ENCODE data around the gene SDK1.
"Not testable (repeated sequence)": the region's sequence is repeated elsewhere in the genome, so short reads cannot be mapped to it uniquely, and the experiment has no call there.

The SDK1 gene

GRCh38 chr7:4297165-4297917, 996.3 kb downstream of the SDK1 start:
- TF ChIP-seq CTCF (conservative IDR thresholded peaks at IDR 0.05; ENCODE audit: control insufficient read depth, insufficient read depth, low read depth, low read length): no peak
- no peak for DNase-seq (ENCODE audit: low read depth)
- no peak overlapping the region for H3K4me3 ChIP-seq (ENCODE audit: control insufficient read depth, low read depth, low read length)

- no peak for TF ChIP-seq CTCF (conservative IDR thresholded peaks at IDR 0.05; ENCODE audit: control insufficient read depth, insufficient read depth, low read depth, low read length)
Observed at GRCh38 chr7:4297918-4298219, 996.8 kb downstream of the SDK1 start.

GRCh38 chr7:4299431-4299830, 998.4 kb downstream of the SDK1 start:
- no peak for TF ChIP-seq CTCF (conservative IDR thresholded peaks at IDR 0.05; ENCODE audit: control insufficient read depth, insufficient read depth, low read depth, low read length)
- no peak for DNase-seq (ENCODE audit: low read depth)
- H3K4me3 ChIP-seq (ENCODE audit: control insufficient read depth, low read depth, low read length): no peak overlapping the region

More at GRCh38 chr7:4297918-4298219, 996.8 kb downstream of the SDK1 start:
- no peak overlapping the region for H3K4me3 ChIP-seq (ENCODE audit: control insufficient read depth, low read depth, low read length)
- no peak for DNase-seq (ENCODE audit: low read depth)

- DNase-seq (ENCODE audit: low read depth): no peak
- no peak overlapping the region for H3K4me3 ChIP-seq (ENCODE audit: control insufficient read depth, low read depth, low read length)
- TF ChIP-seq CTCF (conservative IDR thresholded peaks at IDR 0.05; ENCODE audit: control insufficient read depth, insufficient read depth, low read depth, low read length): no peak
Observed at GRCh38 chr7:4302203-4302905, 1001.3 kb downstream of the SDK1 start.

- TF ChIP-seq CTCF (conservative IDR thresholded peaks at IDR 0.05; ENCODE audit: control insufficient read depth, insufficient read depth, low read depth, low read length): no peak
- H3K4me3 ChIP-seq (ENCODE audit: control insufficient read depth, low read depth, low read length): no peak overlapping the region
- DNase-seq (ENCODE audit: low read depth): no peak
Observed at GRCh38 chr7:4307316-4308204, 1006.5 kb downstream of the SDK1 start.

GRCh38 chr7:4308205-4308590, 1007.1 kb downstream of the SDK1 start:
- no peak overlapping the region for H3K4me3 ChIP-seq (ENCODE audit: control insufficient read depth, low read depth, low read length)
- TF ChIP-seq CTCF (conservative IDR thresholded peaks at IDR 0.05; ENCODE audit: control insufficient read depth, insufficient read depth, low read depth, low read length): no peak
- no peak for DNase-seq (ENCODE audit: low read depth)

GRCh38 chr7:4313911-4314310, 1012.9 kb downstream of the SDK1 start:
- not testable (repeated sequence) for DNase-seq (ENCODE audit: low read depth); H3K4me3 ChIP-seq (ENCODE audit: control insufficient read depth, low read depth, low read length)

- H3K4me3 ChIP-seq (ENCODE audit: control insufficient read depth, low read depth, low read length); DNase-seq (ENCODE audit: low read depth): not testable (repeated sequence)
Observed at GRCh38 chr7:4314316-4314715, 1013.3 kb downstream of the SDK1 start.

Measured in fibroblast of mammary gland (primary cell).